Measurements from ENCODE around the gene TRIM6. TPM values are rescaled to one million over a fixed set of nuclear protein-coding genes. Genes with fewer than 3 reads are reported as not detected.

Gene TRIM6
- polyA plus RNA-seq, 3 donors, result 0.11 to 0.44 (median 0.15) TPM

DNA sequence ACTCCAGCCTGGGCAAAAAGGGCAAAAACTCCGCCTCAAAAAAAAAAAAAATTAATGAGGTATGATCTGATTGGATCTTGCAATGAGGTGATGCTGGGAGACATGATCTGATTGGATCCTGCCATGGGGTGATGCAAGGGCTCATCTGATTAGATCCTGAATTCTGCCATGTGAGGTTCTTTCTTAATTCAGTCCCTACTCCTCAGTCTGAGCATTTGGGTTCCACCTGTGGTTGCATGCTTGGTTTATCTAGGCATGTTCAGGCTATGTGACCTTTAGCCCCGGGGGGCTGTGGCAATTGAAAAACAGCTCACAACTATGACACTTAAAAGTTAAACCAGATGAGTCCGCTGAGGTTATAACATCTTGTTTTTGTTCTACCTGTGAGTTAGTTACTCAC lies 4.8 kb upstream of the TRIM6 start:
- Histone ChIP-seq H3K4me2 (replicated peaks; ENCODE audit: extremely low read depth, low read length, poor library complexity, severe bottlenecking) (no peak overlapping the region), H3K27me3 (ENCODE audit: control insufficient read depth in 2 of 2, insufficient read depth in 2 of 2, low read length in 2 of 2) (no peaks in the 10 kb centered on the region), H2AFZ (ENCODE audit: insufficient read depth, low read depth, low read length, poor library complexity, severe bottlenecking) (no peak overlapping the region), H3K4me1 (ENCODE audit: control insufficient read depth in 1 of 2, insufficient read depth in 2 of 2, low read length in 2 of 2) (peaks cover 0 to 2% of the 10 kb centered on the region in 2 donors), H3K9me3 (replicated peaks in 1 of 2; ENCODE audit: control insufficient read depth in 1 of 2, insufficient read depth in 1 of 2, low read length in 2 of 2) (no peaks in the 10 kb centered on the region), H4K20me1 (ENCODE audit: insufficient read depth, low read length) (no peaks in the 10 kb centered on the region), H3K4me3 (replicated peaks in 1 of 3; ENCODE audit: low read depth in 2 of 3, low read length in 3 of 3) (no peak overlapping the region), H3K9ac (ENCODE audit: insufficient read depth, low read length, poor library complexity, severe bottlenecking) (no peak overlapping the region), H3K79me2 (ENCODE audit: insufficient read depth, low read length) (no peaks in the 10 kb centered on the region), H3K27ac (ENCODE audit: low read depth in 1 of 2, low read length in 2 of 2) (no peak overlapping the region), H3K36me3 (replicated peaks in 1 of 2; ENCODE audit: control insufficient read depth in 1 of 2, insufficient read depth in 2 of 2, low read length in 2 of 2) (no peaks in the 10 kb centered on the region)
- Mint-ChIP-seq H3K4me1 (peaks cover 6% of the 10 kb centered on the region), H3K4me3 (no peak overlapping the region), H3K9me3 (peaks cover 0 to 9% (median 2%) of the 10 kb centered on the region in 7 donors), H3K27ac (no peak overlapping the region), H3K36me3 (no peaks in the 10 kb centered on the region), H3K27me3 (ENCODE audit: low read depth in 3 of 3) (peaks cover 0 to 4% (median 0%) of the 10 kb centered on the region in 3 donors)
- 92% methylated on average over 1 of the region's 3 CpGs for WGBS (ENCODE audit: insufficient coverage)
- TF ChIP-seq CTCF (IDR thresholded peaks at IDR 0.05), result no peak
- intact Hi-C loops (cut with micrococcal nuclease), result no loop called here
- DNase-seq, result no peak

DNA sequence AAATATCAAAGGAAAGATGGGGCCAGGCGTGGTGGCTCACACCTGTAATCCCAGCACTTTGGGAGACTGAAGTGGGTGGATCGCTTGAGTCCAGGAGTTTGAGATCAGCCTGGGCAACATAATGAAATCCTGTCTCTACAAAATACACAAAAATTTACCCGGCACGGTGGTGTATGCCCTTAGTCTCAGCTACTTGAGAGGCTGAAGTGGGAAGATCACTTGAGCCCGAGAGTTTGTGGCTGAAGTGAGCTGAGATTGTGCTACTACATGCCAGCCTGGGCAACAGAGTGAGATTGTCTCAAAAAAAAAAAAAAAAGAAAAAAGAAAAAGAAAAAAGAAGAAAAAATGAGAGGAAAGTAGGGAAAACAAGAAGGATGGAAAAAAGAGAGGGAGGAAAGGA lies 3.8 kb upstream of the TRIM6 start:
- peak overlapping the region in 1 of 7 donors; percentile 26 for H3K27ac Mint-ChIP-seq

More for the DNA sequence above, 3.8 kb upstream of the TRIM6 start:
- peaks cover 0 to 2% (median 0%) of the 10 kb centered on the region in 3 donors for H3K27me3 Mint-ChIP-seq (ENCODE audit: low read depth in 3 of 3)
- intact Hi-C loops (cut with micrococcal nuclease), result no loop called here
- Histone ChIP-seq H3K9ac (ENCODE audit: insufficient read depth, low read length, poor library complexity, severe bottlenecking) (no peak overlapping the region), H3K9me3 (replicated peaks in 1 of 2; ENCODE audit: control insufficient read depth in 1 of 2, insufficient read depth in 1 of 2, low read length in 2 of 2) (no peaks in the 10 kb centered on the region), H3K27me3 (ENCODE audit: control insufficient read depth in 2 of 2, insufficient read depth in 2 of 2, low read length in 2 of 2) (no peaks in the 10 kb centered on the region), H3K36me3 (replicated peaks in 1 of 2; ENCODE audit: control insufficient read depth in 1 of 2, insufficient read depth in 2 of 2, low read length in 2 of 2) (no peaks in the 10 kb centered on the region), H3K4me1 (ENCODE audit: control insufficient read depth in 1 of 2, insufficient read depth in 2 of 2, low read length in 2 of 2) (peaks cover 0 to 7% of the 10 kb centered on the region in 2 donors), H3K79me2 (ENCODE audit: insufficient read depth, low read length) (no peaks in the 10 kb centered on the region), H4K20me1 (ENCODE audit: insufficient read depth, low read length) (no peaks in the 10 kb centered on the region), H3K4me2 (replicated peaks; ENCODE audit: extremely low read depth, low read length, poor library complexity, severe bottlenecking) (no peak overlapping the region), H3K4me3 (replicated peaks in 1 of 3; ENCODE audit: low read depth in 2 of 3, low read length in 3 of 3) (no peak overlapping the region), H3K27ac (ENCODE audit: low read depth in 1 of 2, low read length in 2 of 2) (no peak overlapping the region), H2AFZ (ENCODE audit: insufficient read depth, low read depth, low read length, poor library complexity, severe bottlenecking) (no peak overlapping the region)
- peaks cover 15% of the 10 kb centered on the region for H3K4me1 Mint-ChIP-seq
- H3K36me3 Mint-ChIP-seq, result no peaks in the 10 kb centered on the region
- TF ChIP-seq CTCF (IDR thresholded peaks at IDR 0.05), result no peak
- H3K4me3 Mint-ChIP-seq, result no peak overlapping the region
- peaks cover 0 to 9% (median 2%) of the 10 kb centered on the region in 7 donors for H3K9me3 Mint-ChIP-seq
- 100% methylated on average over 1 of the region's 5 CpGs for WGBS (ENCODE audit: insufficient coverage)
- DNase-seq, result no peak
